CD14-positive monocyte (primary cell): ENCODE results near the gene SMARCD2. TPM values are rescaled to one million over a fixed set of nuclear protein-coding genes. Genes with fewer than 3 reads are reported as not detected.

Experiments
- DNase-seq, 3 donors: peaks; one replicate each; pipeline ENCODE4 v3.0.0-alpha.2; 2011 to 2022
- H2AFZ ChIP-seq: 2 replicates; pipeline ENCODE4 v1.6.0; 2012; ENCODE audit warnings: mild to moderate bottlenecking, low read depth, low read length, inconsistent platforms; ENCODE audit not compliant: insufficient read depth, poor library complexity, severe bottlenecking
- H3K27ac ChIP-seq, 2 donors: 1 replicate in 1 of 2; 2 replicates in 1 of 2; pipeline ENCODE4 v1.5.1; 2012 to 2013; ENCODE audit warnings: low read length in 2 of 2, control low read depth in 1 of 2, inconsistent platforms in 1 of 2, low read depth in 1 of 2, mild to moderate bottlenecking in 1 of 2
- H3K27me3 ChIP-seq, 2 donors: one replicate each; pipeline versions ENCODE4 v1.6.0 to v1.6.1; 2011 to 2013; ENCODE audit warnings: low read length in 2 of 2; ENCODE audit not compliant: control insufficient read depth in 2 of 2, insufficient read depth in 2 of 2
- H3K36me3 ChIP-seq, 2 donors: replicated peaks in 1 of 2; 1 replicate in 1 of 2; 2 replicates in 1 of 2; pipeline versions ENCODE4 v1.5.1 to v1.6.1; 2012 to 2013; ENCODE audit warnings: low read length in 2 of 2, control low read depth in 1 of 2, inconsistent platforms in 1 of 2, mild to moderate bottlenecking in 1 of 2; ENCODE audit not compliant: insufficient read depth in 2 of 2, control insufficient read depth in 1 of 2
- H3K4me1 ChIP-seq, 2 donors: 1 replicate in 1 of 2; 2 replicates in 1 of 2; pipeline versions ENCODE4 v1.5.1 to v1.6.1; 2012 to 2013; ENCODE audit warnings: low read length in 2 of 2, control low read depth in 1 of 2, inconsistent platforms in 1 of 2, mild to moderate bottlenecking in 1 of 2, moderate library complexity in 1 of 2; ENCODE audit not compliant: insufficient read depth in 2 of 2, control insufficient read depth in 1 of 2
- H3K4me2 ChIP-seq: replicated peaks from 2 replicates; pipeline ENCODE3; 2012; ENCODE audit warnings: low read length, moderate library complexity, mild to moderate bottlenecking; ENCODE audit not compliant: poor library complexity, severe bottlenecking; ENCODE audit errors: extremely low read depth
- H3K4me3 ChIP-seq, 3 experiments: fragments of 200-600 bp in 1 of 3; sonication (generic) in 1 of 3; replicated peaks in 1 of 3; 1 replicate in 2 of 3; 2 replicates in 1 of 3; pipeline ENCODE4 v1.5.1; 2011 to 2013; ENCODE audit warnings: low read length in 3 of 3, mild to moderate bottlenecking in 3 of 3, control low read depth in 2 of 3, low read depth in 2 of 3, inconsistent platforms in 1 of 3, moderate library complexity in 1 of 3
- H3K79me2 ChIP-seq: 2 replicates; pipeline ENCODE4 v1.6.0; 2012; ENCODE audit warnings: mild to moderate bottlenecking, control low read depth, inconsistent platforms, low read length, moderate library complexity; ENCODE audit not compliant: insufficient read depth
- H3K9ac ChIP-seq: 2 replicates; pipeline ENCODE4 v1.6.0; 2017; ENCODE audit warnings: low read length, mild to moderate bottlenecking; ENCODE audit not compliant: insufficient read depth, poor library complexity, severe bottlenecking
- H3K9me3 ChIP-seq, 2 donors: replicated peaks in 1 of 2; 1 replicate in 1 of 2; 2 replicates in 1 of 2; pipeline versions ENCODE4 v1.5.1 to v1.6.1; 2012 to 2013; ENCODE audit warnings: low read length in 2 of 2, control low read depth in 1 of 2; ENCODE audit not compliant: control insufficient read depth in 1 of 2, insufficient read depth in 1 of 2
- H4K20me1 ChIP-seq: 2 replicates; pipeline ENCODE4 v1.6.0; 2012; ENCODE audit warnings: mild to moderate bottlenecking, low read length, control low read depth, moderate library complexity; ENCODE audit not compliant: insufficient read depth
- H3K27ac Mint-ChIP-seq, 7 donors: one replicate each; pipeline ENCODE4 v1.8.0; 2020; ENCODE audit warnings: mild to moderate bottlenecking in 7 of 7, mixed read lengths in 7 of 7, moderate library complexity in 6 of 7, inconsistent platforms in 2 of 7
- H3K27me3 Mint-ChIP-seq, 3 donors: one replicate each; pipeline ENCODE4 v1.8.0; 2021 to 2022; ENCODE audit warnings: low read depth in 3 of 3, mild to moderate bottlenecking in 3 of 3, mixed read lengths in 3 of 3, moderate library complexity in 3 of 3, inconsistent platforms in 1 of 3
- H3K36me3 Mint-ChIP-seq, 2 donors: one replicate each; pipeline ENCODE4 v1.8.0; 2020; ENCODE audit warnings: mixed read lengths in 2 of 2, inconsistent platforms in 1 of 2, mild to moderate bottlenecking in 1 of 2
- H3K4me1 Mint-ChIP-seq: one replicate; pipeline ENCODE4 v1.8.0; 2020; ENCODE audit warnings: mild to moderate bottlenecking, mixed read lengths
- H3K4me3 Mint-ChIP-seq, 2 donors: one replicate each; pipeline ENCODE4 v1.8.0; 2020; ENCODE audit warnings: mild to moderate bottlenecking in 2 of 2, mixed read lengths in 2 of 2, moderate library complexity in 1 of 2
- H3K9me3 Mint-ChIP-seq, 7 donors: one replicate each; pipeline ENCODE4 v1.8.0; 2020 to 2022; ENCODE audit warnings: mixed read lengths in 7 of 7, mild to moderate bottlenecking in 6 of 7, moderate library complexity in 6 of 7, inconsistent platforms in 2 of 7
- WGBS: methylation state at CpG from one replicate; pipeline ENCODE4 v1.1.5; 2013; ENCODE audit warnings: missing lambda C conversion rate; ENCODE audit not compliant: insufficient coverage; 5-methylcytosine and 5-hydroxymethylcytosine counted together
- intact Hi-C, 2 donors: fragments of 100-400 bp; cut with micrococcal nuclease; formaldehyde crosslinking; loops; one replicate each; pipeline versions ENCODE4 v1.15.0 to v1.15.1; 2023
- polyA plus RNA-seq, 3 donors: library from polyadenylated mRNA; depleted of rRNA in 1 of 3; unstranded in 2 of 3; stranded (reverse) in 1 of 3; fragments of 300-500 nt in 2 of 3; fragments of >200 nt in 1 of 3; fragmentation: Illumina TruSeq in 2 of 3; gene quantifications; 1 replicate in 2 of 3; 2 replicates in 1 of 3; pipeline ENCODE4 v1.2.3, GENCODE V29; 2012 to 2021
- TF ChIP-seq, protein P1 (sequence below): fragments of 200-600 bp; IDR thresholded peaks from one replicate; pipeline ENCODE4 v1.8.0; 2022; ENCODE audit warnings: antibody characterized with exemption, mild to moderate bottlenecking

Gene SMARCD2
- polyA plus RNA-seq, 3 donors = 60.2 to 77.9 (median 64.0) TPM

DNA sequence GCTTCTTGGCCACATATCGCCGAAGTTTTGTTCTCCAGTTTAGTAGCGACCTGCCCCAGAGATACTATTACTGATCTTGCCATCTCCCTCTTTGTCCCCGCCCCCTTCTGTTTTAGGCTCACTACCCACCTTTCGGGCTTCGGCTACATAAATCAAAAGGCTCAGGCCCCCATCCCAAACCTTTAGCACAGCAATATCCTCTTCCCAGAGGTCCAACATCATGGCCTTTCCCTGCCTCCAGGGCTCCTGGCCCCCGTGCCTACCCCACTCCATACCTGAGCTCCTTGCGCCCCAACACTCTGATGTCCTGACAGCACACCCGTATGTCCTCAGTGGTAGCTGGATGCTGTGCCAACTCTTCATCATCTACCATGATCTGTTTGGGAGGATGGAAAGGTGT is 18.1 kb downstream of the SMARCD2 start:
- Mint-ChIP-seq H3K9me3 (peaks cover 0 to 1% (median 0%) of the 10 kb centered on the region in 7 donors), H3K27me3 (peaks cover 0 to 2% (median 0%) of the 10 kb centered on the region in 3 donors), H3K27ac (peak overlapping the region in 3 of 7 donors; percentile 15 to 65 (median 41)), H3K36me3 (peaks cover 66% of the 10 kb centered on the region in 2 donors), H3K4me3 (no peak overlapping the region), H3K4me1 (peaks cover 30% of the 10 kb centered on the region)
- Histone ChIP-seq H3K36me3 (peaks cover 59 to 71% of the 10 kb centered on the region in 2 donors), H3K4me3 (no peak overlapping the region), H3K27me3 (no peaks in the 10 kb centered on the region), H3K9ac (no peak overlapping the region), H4K20me1 (peaks cover 41% of the 10 kb centered on the region), H3K27ac (peak overlapping the region in 1 of 2 donors; percentile 37), H3K9me3 (no peaks in the 10 kb centered on the region), H3K79me2 (peaks cover 52% of the 10 kb centered on the region), H2AFZ (no peak overlapping the region), H3K4me2 (no peak overlapping the region), H3K4me1 (peaks cover 18 to 22% of the 10 kb centered on the region in 2 donors)
- TF ChIP-seq, protein P1, sequence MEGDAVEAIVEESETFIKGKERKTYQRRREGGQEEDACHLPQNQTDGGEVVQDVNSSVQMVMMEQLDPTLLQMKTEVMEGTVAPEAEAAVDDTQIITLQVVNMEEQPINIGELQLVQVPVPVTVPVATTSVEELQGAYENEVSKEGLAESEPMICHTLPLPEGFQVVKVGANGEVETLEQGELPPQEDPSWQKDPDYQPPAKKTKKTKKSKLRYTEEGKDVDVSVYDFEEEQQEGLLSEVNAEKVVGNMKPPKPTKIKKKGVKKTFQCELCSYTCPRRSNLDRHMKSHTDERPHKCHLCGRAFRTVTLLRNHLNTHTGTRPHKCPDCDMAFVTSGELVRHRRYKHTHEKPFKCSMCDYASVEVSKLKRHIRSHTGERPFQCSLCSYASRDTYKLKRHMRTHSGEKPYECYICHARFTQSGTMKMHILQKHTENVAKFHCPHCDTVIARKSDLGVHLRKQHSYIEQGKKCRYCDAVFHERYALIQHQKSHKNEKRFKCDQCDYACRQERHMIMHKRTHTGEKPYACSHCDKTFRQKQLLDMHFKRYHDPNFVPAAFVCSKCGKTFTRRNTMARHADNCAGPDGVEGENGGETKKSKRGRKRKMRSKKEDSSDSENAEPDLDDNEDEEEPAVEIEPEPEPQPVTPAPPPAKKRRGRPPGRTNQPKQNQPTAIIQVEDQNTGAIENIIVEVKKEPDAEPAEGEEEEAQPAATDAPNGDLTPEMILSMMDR = no peak
- WGBS = 87% methylated on average over 6 of the region's 9 CpGs
- intact Hi-C loops = loop anchor here in 1 of 2 donors (5.0 kb wide), 1 partner anchor 47 kb away; no protein-coding TSS in a partner anchor
- no peak for DNase-seq

- H3K36me3 ChIP-seq = peaks cover 61 to 71% of the 10 kb centered on the region in 2 donors
- H3K4me3 Mint-ChIP-seq = no peak overlapping the region
- peaks cover 0 to 2% (median 0%) of the 10 kb centered on the region in 3 donors for H3K27me3 Mint-ChIP-seq
- peaks cover 68% of the 10 kb centered on the region in 2 donors for H3K36me3 Mint-ChIP-seq
- intact Hi-C loops = loop anchor here in 1 of 2 donors (5.0 kb wide), 1 partner anchor 46 kb away; no protein-coding TSS in a partner anchor
- WGBS = 95% methylated on average over 9 of the region's 13 CpGs
- peaks cover 46% of the 10 kb centered on the region for H3K79me2 ChIP-seq
- H3K4me2 ChIP-seq = no peak overlapping the region
- no peak overlapping the region for H2AFZ ChIP-seq
- TF ChIP-seq, protein P1 = no peak
- H3K9me3 ChIP-seq = no peaks in the 10 kb centered on the region
- H3K27me3 ChIP-seq = no peaks in the 10 kb centered on the region
- H4K20me1 ChIP-seq = peaks cover 42% of the 10 kb centered on the region
- DNase-seq = no peak
- H3K4me3 ChIP-seq = no peak overlapping the region
- no peak overlapping the region for H3K27ac ChIP-seq
- peaks cover 18 to 21% of the 10 kb centered on the region in 2 donors for H3K4me1 ChIP-seq
- H3K9me3 Mint-ChIP-seq = peaks cover 0 to 1% (median 0%) of the 10 kb centered on the region in 7 donors
- no peak overlapping the region for H3K9ac ChIP-seq
- peak overlapping the region in 2 of 7 donors; percentile 51 to 64 for H3K27ac Mint-ChIP-seq
- H3K4me1 Mint-ChIP-seq = peaks cover 29% of the 10 kb centered on the region
Observed at GRCh38 chr17:63823659-63824331, 18.7 kb downstream of the SMARCD2 start.
